Left hindlimb (tissue), 1 donor: ENCODE measurements around the gene LHX6.

Experiments used
- DNase-seq: peaks from one replicate; pipeline ENCODE4 v3.0.0-alpha.2; 2018

The LHX6 gene

DNA sequence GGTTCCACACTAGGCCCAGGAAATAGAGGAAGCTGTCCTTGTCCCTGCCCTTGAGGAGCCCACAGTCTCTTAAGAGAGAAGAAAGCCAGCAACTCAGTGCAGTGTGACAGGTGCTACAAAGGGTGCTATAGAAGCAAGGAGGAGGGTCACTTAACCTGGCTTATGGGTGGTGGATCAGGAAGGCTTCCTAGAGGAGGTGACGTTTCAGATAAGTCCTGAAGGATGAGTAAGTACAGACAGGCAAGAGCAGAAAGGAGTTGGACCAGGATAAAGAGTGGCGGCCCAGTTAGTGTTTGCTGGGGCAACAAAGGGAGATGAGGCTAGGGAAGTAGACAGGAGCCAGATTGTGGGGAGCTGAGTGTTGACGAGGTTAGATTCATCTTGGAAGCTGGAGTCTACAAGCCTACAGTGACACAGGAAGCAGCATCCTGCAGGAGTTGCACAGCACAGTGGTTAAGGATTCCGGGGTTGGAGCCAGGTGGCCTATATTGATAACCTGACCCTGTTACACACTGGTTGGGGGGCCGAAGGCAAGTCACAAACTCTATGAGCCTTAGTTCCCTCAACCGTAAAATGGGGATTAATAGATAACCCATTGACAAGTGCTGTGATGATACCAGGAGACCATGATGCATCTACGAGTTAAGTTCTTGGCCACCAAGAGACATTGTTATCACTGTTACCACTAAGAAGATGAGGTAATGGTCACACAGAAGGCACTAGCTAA, 5.4 kb upstream of the LHX6 start:
- no peak for DNase-seq

DNA sequence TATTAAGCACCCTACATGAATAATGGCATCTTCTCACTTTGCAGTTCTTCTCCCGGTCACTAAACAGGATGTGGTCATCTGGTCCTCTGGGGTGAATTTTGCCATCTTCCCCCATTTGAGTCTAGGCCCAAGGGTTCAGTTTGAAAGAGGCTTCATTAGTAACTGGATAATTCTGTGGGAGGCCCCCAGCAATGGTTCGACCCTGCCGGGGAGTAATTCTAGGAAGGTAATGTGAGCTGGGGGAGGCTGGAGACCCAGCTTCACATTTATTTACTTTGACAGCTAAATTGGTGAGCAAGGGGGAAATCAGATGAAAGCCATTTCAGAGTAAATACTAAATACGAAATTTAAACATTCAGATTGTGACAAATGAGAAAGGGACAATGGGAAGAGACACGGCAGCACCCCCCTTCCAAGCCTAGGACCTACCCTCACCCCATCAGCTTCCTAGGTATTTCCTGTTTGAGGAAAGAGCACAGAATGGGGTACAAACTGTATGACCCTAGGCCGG, 4.1 kb upstream of the LHX6 start:
- DNase-seq: no peak

DNA sequence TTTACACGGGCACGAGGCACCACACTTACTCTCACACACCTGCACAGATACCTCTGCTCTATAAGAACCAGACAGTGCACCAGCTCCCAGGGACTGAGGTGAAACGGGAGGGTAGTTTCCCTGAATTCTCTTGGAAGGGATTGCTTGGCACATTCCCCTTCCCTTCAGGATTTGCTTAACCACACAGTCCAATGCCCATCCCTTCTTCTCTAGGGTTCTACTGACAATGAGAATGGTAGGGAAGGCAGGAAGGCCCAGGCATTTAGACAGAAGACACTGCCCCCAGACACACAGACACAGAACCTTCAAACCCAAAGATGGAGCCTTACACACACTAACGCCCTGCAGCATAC, 704 bp upstream of the LHX6 start:
- DNase-seq: no peak

GRCh38 chr9:122228191-122228567, 578 bp downstream of the LHX6 start:
- no peak for DNase-seq

DNA sequence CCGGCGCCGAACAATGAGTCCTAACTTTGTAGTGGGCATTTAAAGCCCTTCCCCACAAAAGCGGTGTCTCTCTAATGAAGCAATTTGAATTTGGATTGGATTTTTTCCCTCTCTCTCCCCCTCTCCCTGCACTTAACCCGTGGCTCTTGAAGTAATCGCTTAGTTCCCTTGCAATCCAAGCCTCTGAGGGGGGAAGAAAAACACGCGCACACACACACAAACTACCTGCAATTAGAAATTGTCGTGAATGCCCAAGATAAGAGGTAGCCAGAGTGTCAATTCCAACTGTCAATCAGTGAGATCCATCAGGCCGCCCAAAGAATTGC, 1.2 kb downstream of the LHX6 start:
- no peak for DNase-seq

GRCh38 chr9:122226758-122227574, 1.8 kb downstream of the LHX6 start:
- DNase-seq: no peak

- no peak for DNase-seq
Observed at GRCh38 chr9:122226142-122226757, 2.5 kb downstream of the LHX6 start.

GRCh38 chr9:122225312-122226141, 3.2 kb downstream of the LHX6 start:
- DNase-seq: no peak

DNA sequence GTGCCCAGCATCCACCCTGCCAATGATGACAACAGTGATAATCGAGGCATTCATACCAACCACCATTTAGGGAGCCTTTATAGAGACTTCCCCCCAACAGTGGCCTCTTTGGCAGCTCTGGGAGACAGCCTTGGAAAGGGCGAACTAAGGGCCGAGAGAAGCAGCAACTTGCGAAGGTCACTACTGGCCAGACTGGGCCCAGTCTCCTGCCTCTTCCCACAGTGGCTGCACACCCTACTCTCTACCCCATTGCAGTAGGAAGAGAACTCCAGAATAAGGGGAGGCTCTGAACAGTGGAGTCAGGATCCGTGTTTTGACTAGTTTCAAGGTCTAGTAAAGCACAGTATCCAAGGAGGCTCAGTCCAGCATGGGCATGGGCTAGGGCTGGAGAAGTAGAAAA, 5.3 kb downstream of the LHX6 start:
- peak; percentile 26 for DNase-seq

GRCh38 chr9:122222791-122223190, 6.0 kb downstream of the LHX6 start:
- peak; percentile 15 for DNase-seq

GRCh38 chr9:122221183-122221811, 7.5 kb downstream of the LHX6 start:
- DNase-seq: peak; percentile 42

DNA sequence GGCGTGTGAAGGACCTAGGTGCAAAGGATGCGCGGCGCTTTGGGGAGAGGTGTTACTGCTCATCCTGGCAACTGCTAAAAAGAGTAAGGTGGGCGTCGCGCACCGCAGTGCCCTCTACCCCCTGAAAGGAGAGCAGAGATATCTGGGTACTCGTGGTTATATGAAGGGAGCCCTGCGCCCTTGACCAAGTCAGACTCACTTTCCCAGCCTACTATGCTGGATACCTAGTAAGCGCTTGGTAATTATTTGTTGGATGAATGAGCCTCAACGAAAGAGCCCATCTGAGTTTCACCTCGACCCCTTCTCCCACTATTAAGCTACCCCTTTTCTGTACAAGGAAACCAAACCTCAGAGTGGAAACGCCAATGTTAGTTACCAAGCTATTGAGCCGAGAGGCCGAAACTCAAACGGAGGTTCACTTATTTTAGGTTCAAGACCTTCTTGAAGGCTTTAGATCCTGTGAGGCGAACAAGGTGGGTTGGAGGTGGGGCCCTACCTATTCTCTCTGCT, 8.0 kb downstream of the LHX6 start:
- peak; percentile 17 for DNase-seq

- peak; percentile 59 for DNase-seq
Observed at GRCh38 chr9:122219856-122220672, 8.7 kb downstream of the LHX6 start.

GRCh38 chr9:122218935-122219855, 9.6 kb downstream of the LHX6 start:
- DNase-seq: peak; percentile 46

GRCh38 chr9:122218071-122218934, 10.5 kb downstream of the LHX6 start:
- no peak for DNase-seq

- DNase-seq: no peak
Observed at GRCh38 chr9:122217640-122218039, 11.1 kb downstream of the LHX6 start.

GRCh38 chr9:122216798-122217418, 11.8 kb downstream of the LHX6 start:
- DNase-seq: no peak

DNA sequence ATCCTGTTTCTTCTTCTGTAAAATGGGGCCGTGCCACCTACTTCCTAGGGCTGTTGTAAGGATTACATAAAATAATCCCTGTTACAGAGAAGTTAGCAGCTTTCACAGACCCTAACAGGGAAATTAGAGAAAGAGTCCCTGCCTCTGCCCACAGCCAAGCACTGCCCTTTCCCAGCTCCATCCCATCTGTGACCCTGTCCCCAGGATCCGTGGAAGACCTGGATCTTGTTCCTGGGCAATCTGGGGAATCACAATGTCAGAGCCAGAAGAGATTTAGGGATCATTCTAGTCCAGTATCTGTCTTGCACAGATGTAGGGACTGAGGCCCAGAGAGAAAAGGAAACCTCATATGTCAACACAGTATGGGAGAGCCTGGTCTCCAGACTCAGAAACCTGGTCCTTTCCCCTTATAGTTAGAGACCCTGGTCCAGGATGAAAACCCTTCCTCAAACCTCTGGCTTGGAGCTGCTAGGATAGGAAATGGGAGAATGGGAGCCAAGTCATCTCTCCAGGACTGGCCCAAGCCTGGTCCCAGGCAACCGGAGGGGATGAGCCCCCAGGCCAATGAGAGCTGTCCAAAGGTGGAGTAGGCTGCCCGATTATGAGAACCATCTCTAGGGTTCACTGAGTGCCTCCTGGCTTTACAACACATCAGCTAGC, 12.5 kb downstream of the LHX6 start:
- no peak for DNase-seq
